NCI-H2171 treated with DMSO at 0.1 percent for 48 hours (cell line): ENCODE results near the gene RPTOR.

Experiments used
- DNase-seq: peaks from one replicate; lab custom pipeline; 2025; lab: John Stamatoyannopoulos, UW

RPTOR gene

GRCh38 chr17:80998748-80999535, 454.3 kb downstream of the RPTOR start:
- DNase-seq, result no peak

DNA sequence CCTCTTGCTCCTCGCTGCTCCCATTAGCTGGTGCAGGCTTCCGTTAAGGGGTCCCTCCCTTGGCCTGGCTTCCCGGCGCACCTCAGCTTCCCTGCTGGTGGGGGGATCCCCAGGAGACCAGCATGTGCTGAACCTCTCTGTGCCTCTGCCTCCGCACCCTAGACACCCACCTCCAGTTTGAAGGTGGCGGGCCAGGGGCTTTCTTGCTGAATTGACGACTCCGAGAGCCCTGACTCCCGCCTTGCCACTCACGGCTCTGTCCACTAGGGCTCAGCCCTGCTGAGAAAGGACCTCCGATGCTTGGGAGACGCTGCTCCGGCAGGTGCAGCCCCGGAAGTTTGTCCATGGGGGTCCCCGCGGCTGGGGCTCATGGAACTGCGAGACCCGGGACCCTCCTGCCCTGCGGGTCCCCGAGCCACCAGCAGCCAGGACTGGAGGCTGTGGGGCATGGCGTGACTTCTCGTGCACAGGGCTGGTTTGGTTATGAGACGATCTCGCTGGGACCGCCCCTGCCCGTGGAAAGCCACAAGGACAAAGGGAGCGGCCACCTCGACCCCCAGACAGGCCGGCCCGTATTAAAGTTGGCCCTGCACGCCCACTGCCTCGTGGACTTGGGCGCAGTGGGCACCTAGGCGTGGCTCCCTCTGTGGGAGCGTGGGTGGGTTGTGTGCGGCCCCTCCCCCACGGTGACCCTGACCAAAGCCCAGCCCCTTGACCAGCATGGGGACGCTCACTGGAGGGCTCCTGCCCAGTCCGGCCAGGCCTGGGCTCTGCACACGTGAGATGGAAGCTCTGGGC, 455.1 kb downstream of the RPTOR start:
- DNase-seq, result no peak

- no peak for DNase-seq
These were observed 455.6 kb downstream of the RPTOR start for GRCh38 chr17:81000334-81000630.

DNA sequence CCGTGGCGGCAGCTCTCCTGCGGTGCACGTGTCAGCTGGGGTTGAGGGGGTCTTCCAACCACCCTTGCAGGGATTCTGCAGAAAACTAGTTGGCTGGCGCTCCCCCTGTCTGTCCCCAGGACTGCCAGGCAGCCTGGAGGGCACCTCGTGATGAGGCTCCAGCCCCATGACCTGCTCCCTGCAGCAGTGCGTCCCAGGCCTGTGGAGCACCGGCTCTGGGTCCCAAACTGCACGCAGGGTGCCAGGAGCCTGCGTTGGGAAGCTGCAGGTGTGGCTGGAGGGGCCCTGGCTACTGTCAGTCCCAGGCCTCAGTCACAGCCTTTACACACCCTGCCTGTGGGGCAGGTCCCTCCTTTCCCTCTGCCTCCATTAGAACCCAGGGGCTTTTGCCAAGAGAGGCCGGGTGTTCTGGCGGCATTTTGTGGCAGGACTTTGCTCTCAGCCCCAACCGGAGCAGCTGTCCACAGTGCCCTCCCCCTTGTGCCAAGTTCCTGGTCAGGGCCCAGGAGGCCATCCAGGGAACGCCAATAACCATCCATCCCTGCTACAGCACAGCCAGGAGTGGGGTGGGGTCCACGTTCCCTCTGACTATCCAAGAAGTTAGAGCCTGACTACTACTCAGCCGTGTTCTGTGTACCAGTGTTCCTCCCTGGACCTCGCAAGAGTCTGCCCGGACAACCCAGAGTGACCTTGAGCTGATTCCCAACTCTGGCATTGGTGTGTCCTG, 456.2 kb downstream of the RPTOR start:
- DNase-seq, result no peak

DNA sequence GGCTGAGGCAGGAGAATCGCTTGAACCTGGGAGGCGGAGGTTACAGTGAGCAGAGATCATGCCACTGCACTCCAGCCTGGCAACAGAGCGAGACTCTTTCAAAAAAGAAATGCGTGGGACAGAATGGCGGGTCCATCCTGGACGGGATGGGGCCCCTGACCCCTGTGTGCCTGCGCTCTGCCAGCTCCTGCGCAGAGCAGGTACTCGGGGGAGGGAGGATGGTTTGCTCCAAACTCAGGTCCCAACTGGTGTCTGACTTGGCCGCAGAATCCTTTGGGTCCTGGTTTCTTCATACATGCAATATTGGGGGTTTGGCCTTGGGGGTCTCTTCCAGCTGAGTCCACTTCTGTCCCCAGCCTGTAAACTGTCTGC, 457.4 kb downstream of the RPTOR start:
- DNase-seq, result no peak

DNA sequence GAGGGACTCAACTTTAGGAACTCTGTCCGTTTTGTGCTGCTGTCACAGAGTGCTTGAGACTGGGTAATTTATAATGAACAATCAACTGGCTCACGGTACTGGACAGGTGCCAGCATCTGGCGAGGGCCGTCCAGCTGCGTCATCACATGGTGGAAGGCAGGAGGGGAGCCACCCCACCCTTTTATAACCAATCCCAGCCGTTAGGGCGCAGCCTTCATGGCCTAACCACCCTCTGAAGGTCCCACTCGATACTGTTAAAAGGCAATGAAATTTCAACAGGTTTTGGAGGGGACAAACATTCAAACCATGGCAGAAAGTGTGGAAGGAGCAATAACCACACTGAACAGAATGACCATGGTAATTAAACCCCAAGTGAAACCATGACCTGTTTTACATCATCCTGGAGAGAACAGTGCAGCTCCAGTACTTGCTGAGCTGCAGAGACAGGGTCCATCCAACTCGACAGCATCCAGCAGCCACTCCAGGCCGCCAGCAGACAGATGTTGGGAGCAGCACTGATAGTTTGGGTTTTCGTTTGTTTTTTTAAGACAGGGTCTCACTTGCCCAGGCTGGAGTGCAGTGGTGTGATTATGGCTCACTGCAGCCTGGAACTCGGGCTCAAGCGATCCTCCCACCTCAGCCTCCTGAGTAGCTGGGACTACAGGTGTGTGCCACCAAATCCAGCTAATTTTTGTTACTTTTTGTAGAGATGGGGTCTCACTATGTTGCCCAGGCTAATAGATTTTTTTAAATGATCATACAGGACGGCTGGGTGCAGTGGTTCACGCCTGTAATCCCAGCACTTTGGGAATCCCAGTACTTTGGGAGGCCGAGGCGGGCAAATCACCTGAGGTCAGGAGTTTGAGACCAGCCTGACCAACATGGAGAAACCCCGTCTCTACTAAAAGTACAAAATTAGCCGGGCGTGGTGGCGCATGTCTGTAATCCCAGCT, 458.0 kb downstream of the RPTOR start:
- DNase-seq, result peak; percentile 30

DNA sequence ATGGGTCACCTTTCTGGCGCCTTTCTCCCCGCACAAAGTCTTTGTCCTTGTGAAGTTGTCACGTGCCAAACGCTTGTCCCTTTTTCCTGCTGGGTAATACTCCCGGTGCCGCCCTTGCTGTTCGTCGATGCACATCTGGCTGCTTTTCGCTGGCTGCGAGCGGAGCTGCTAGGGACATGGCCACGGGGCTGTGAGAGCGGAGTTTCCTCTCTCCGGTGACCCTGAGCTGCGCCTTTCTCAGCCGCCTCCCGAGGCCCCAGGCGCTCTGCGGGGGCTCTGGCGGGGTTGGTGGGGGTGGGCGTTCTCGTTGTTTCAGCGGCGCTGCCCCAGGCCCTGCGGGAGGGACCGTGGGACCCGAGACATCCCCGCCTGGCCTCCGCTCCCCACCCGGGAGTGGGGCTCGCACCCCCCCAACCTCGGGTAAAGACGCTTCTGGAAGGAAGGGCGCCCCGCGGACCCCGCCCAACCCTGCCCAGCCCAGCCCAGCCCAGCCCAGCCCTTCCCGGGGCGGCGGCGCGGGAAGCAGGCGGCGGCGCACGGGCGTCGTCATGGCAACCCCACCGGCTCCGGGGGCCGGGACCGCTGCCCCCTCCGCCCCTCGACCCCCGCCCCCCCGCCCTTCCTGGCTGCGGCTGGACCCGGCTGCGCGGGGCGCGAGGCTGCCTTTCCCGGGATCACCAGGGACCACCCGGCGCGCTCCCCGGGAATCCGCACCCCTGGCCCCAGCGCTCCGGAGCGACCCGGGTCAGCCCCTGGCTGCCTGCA, 459.3 kb downstream of the RPTOR start:
- DNase-seq, result peak; percentile 30

DNA sequence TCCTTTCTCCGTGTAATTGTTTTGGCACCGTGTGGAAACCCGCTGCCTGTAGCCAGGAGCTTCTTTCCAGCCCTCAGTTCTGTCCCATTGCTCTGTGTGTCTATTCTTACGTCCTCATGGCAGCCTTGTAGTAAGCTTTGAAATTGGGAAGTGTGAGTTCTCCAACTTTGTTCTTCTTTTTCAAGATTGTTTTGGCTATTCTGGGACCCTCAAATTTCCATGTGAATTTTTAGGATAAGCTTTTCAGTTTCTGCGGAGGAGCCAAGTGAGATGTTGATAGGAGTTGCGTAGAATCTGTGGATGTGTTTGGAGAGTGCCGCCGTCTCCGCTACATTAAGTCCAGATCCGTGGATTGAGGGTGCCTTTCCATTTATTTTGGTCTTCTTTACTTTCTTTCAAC, 462.3 kb downstream of the RPTOR start:
- no peak for DNase-seq

DNA sequence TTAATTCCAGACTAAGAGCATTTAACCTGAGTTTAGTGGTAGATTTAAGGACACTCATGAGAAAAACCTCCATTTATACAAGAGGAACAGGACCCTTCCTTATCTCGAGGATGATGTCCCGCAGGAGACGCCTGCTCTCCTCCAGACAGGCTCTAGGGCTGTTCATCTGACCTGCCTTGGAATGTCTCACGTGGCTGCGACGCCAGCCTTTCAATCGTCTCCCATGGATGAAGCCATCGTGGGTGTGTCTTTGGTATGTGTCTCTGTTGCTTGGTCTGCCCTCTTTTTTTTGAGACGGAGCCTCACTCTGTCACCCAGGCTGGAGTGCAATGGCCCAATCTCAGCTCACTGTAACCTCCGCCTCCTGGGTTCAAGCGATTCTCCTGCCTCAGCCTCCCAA, 463.5 kb downstream of the RPTOR start:
- DNase-seq, result no peak

GRCh38 chr17:81009136-81009535, 464.5 kb downstream of the RPTOR start:
- DNase-seq, result no peak

- DNase-seq, result no peak
These were observed 466.3 kb downstream of the RPTOR start for GRCh38 chr17:81010935-81011334.

DNA sequence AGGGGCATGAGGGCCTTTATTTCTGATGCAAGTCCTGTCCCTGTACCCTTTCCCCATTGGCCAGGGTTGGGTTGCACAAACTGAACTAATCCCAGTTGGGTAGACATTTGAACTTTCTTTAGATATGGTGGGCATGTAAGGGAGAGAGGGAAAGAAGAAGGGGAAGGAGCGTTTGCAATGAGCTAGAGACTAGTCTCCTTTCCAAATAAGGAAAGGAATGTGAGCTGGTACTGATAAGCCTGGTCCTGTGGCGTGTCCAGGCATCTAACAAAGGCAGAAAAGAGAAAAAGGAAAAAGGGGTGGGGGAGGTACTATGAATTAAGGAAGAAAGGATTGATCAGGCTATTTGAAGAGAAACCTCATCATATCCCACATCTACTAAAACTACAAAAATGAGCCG, 467.3 kb downstream of the RPTOR start:
- DNase-seq, result no peak

GRCh38 chr17:81012574-81013447, 468.2 kb downstream of the RPTOR start:
- no peak for DNase-seq

DNA sequence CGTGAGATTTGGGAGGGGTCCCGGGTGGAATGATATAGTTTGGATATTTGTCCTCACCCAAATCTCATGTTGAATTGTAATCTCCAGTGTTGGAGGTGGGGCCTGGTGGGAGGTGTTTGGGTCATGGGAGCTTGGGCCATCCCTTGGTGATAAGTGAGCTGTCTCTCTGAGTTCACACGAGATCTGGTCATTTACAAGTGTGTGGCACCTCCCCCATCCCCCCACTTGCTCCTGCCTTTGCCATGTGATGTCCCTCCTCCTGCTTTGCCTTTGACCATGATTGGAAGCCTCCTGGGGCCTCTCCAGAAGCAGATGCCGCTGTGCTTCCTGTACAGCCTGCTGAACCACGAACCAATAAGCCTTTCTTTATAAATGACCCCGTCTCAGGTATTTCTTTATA, 469.0 kb downstream of the RPTOR start:
- no peak for DNase-seq

DNA sequence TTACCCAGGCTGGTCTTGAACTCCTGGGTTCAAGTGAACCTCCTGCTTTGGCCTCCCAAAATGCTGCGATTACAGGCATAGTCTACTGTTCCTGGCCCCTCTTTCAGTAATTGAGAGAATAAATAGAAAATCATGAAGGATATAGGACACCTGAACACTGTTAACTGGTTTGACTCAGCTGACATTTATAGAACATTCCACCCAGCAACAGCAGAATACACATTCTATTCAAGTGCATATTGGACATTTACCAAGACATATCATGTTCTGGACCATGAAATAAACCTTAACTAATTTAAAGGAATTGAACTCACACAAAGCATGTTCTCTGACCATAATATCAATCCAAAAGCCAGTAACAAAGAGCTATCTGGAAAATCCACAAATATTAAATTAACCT, 470.5 kb downstream of the RPTOR start:
- DNase-seq, result no peak
